ENCODE results near the gene COL25A1.
"Not testable (repeated sequence)": the region's sequence is repeated elsewhere in the genome, so short reads cannot be mapped to it uniquely, and the experiment has no call there.

The COL25A1 gene

GRCh38 chr4:109040441-109040840, 262.0 kb downstream of the COL25A1 start:
- peaks cover 8% of the 10 kb centered on the region for H3K27me3 Mint-ChIP-seq (ENCODE audit: low read depth)
- H3K4me1 Mint-ChIP-seq (ENCODE audit: low read depth), result no peaks in the 10 kb centered on the region
- H3K4me3 Mint-ChIP-seq, result no peak overlapping the region
- H3K9me3 Mint-ChIP-seq, result peaks cover 5% of the 10 kb centered on the region
- H3K36me3 Mint-ChIP-seq (ENCODE audit: low read depth), result no peaks in the 10 kb centered on the region
- no peak overlapping the region for H3K27ac Mint-ChIP-seq

- Mint-ChIP-seq H3K9me3 (peaks cover 1% of the 10 kb centered on the region), H3K4me1 (ENCODE audit: low read depth) (no peaks in the 10 kb centered on the region), H3K27me3 (ENCODE audit: low read depth) (peaks cover 5% of the 10 kb centered on the region), H3K27ac (no peak overlapping the region), H3K36me3 (ENCODE audit: low read depth) (no peaks in the 10 kb centered on the region), H3K4me3 (no peak overlapping the region)
Measured at GRCh38 chr4:109037026-109037425, 265.4 kb downstream of the COL25A1 start.

GRCh38 chr4:109033993-109034392, 268.5 kb downstream of the COL25A1 start:
- H3K4me1 Mint-ChIP-seq (ENCODE audit: low read depth), result no peaks in the 10 kb centered on the region
- peaks cover 4% of the 10 kb centered on the region for H3K27me3 Mint-ChIP-seq (ENCODE audit: low read depth)
- no peaks in the 10 kb centered on the region for H3K9me3 Mint-ChIP-seq
- no peaks in the 10 kb centered on the region for H3K36me3 Mint-ChIP-seq (ENCODE audit: low read depth)
- no peak overlapping the region for H3K27ac Mint-ChIP-seq
- H3K4me3 Mint-ChIP-seq, result no peak overlapping the region

DNA sequence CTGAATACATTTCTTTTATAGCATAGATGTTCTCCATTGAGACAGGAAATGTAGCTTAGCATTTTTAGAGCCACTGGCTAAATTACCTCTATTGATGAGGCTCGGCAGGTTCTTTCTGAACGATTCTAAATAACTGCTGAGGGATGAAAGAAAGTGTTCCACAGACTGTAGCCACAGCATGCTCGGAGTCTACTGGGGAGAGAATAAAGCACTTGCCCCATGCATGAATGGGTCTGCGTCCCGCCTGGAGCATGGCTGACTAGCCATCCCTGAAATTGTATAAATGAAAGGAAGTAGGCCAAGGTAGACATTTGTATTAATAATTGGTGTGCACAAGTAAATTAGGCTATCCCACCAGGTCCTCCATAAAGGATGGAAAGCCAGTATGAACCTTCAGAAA, 269.8 kb downstream of the COL25A1 start:
- peaks cover 4% of the 10 kb centered on the region for H3K27me3 Mint-ChIP-seq (ENCODE audit: low read depth)
- H3K4me1 Mint-ChIP-seq (ENCODE audit: low read depth), result no peaks in the 10 kb centered on the region
- H3K27ac Mint-ChIP-seq, result no peak overlapping the region
- no peaks in the 10 kb centered on the region for H3K9me3 Mint-ChIP-seq
- no peaks in the 10 kb centered on the region for H3K36me3 Mint-ChIP-seq (ENCODE audit: low read depth)
- H3K4me3 Mint-ChIP-seq, result no peak overlapping the region

DNA sequence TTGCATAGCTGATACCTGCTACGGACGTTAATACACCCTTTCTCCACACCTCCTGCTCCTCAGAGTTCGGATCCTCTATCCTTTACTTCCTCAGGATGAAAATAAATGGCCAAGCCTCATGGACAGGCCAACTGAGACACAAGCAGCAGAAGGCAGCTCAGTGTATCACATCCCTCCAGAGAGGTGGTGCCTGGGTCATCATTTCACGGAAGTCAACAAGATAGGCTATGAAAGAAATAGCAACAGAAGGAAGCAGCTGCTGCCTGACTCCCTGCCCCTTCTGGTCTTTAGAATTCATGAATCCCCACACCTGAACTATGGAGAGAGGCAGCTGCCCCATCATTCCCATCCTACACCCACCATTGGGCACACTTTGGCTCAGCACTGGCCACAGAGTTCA, 272.5 kb downstream of the COL25A1 start:
- no peaks in the 10 kb centered on the region for H3K27me3 Mint-ChIP-seq (ENCODE audit: low read depth)
- no peaks in the 10 kb centered on the region for H3K9me3 Mint-ChIP-seq
- no peak overlapping the region for H3K4me3 Mint-ChIP-seq
- H3K27ac Mint-ChIP-seq, result no peak overlapping the region
- no peaks in the 10 kb centered on the region for H3K4me1 Mint-ChIP-seq (ENCODE audit: low read depth)
- no peaks in the 10 kb centered on the region for H3K36me3 Mint-ChIP-seq (ENCODE audit: low read depth)

DNA sequence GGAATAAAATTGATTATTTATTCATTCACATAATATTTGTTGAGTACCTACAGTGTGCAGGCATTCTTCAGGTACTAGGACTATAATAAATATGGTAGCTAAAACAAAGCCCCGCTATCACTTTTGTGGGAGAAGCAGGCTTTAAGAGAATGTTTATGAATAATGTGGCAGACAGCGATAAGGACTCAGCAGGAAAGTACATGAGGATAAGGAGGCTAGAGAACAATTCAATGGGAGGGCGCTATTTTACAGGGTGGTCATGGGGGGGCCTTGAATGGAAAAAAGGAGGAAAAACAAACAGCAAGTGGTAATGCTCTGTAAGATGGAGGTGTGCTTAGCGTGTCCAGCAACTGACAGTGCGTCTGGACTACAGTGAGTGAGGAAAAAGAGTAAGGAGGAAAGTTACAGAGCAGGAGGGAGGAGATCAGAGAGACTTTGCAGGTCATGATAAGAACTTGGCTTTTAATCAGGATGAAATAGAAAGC, 275.4 kb downstream of the COL25A1 start:
- H3K9me3 Mint-ChIP-seq, result peaks cover 5% of the 10 kb centered on the region
- H3K4me1 Mint-ChIP-seq (ENCODE audit: low read depth), result no peaks in the 10 kb centered on the region
- no peak overlapping the region for H3K27ac Mint-ChIP-seq
- H3K27me3 Mint-ChIP-seq (ENCODE audit: low read depth), result no peaks in the 10 kb centered on the region
- no peaks in the 10 kb centered on the region for H3K36me3 Mint-ChIP-seq (ENCODE audit: low read depth)
- H3K4me3 Mint-ChIP-seq, result no peak overlapping the region

DNA sequence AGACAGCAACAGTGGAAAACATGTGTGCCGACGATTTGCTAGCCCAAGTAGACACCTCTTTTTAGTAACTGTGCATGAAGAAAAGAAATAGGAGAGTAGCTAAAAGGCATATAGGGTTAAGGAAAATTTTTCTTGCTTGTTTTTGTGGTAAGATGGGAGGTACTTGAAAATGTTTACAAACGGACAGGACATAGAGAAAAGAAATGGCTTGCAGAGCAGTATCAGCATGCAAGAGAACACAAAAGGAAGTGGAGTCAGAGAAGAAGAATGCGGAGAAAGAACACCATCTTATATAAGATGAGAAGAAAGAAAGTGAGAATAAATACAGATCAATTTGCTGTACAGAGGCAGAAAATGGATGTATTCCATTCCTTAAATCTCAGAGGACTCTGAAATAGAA, 275.9 kb downstream of the COL25A1 start:
- no peaks in the 10 kb centered on the region for H3K4me1 Mint-ChIP-seq (ENCODE audit: low read depth)
- no peaks in the 10 kb centered on the region for H3K36me3 Mint-ChIP-seq (ENCODE audit: low read depth)
- no peaks in the 10 kb centered on the region for H3K27me3 Mint-ChIP-seq (ENCODE audit: low read depth)
- no peak overlapping the region for H3K4me3 Mint-ChIP-seq
- H3K27ac Mint-ChIP-seq, result no peak overlapping the region
- peaks cover 7% of the 10 kb centered on the region for H3K9me3 Mint-ChIP-seq

- H3K36me3 Mint-ChIP-seq (ENCODE audit: low read depth), result no peaks in the 10 kb centered on the region
- no peak overlapping the region for H3K4me3 Mint-ChIP-seq
- H3K27me3 Mint-ChIP-seq (ENCODE audit: low read depth), result no peaks in the 10 kb centered on the region
- no peaks in the 10 kb centered on the region for H3K4me1 Mint-ChIP-seq (ENCODE audit: low read depth)
- no peak overlapping the region for H3K27ac Mint-ChIP-seq
- H3K9me3 Mint-ChIP-seq, result peaks cover 14% of the 10 kb centered on the region
Measured at GRCh38 chr4:109025471-109026076, 276.9 kb downstream of the COL25A1 start.

DNA sequence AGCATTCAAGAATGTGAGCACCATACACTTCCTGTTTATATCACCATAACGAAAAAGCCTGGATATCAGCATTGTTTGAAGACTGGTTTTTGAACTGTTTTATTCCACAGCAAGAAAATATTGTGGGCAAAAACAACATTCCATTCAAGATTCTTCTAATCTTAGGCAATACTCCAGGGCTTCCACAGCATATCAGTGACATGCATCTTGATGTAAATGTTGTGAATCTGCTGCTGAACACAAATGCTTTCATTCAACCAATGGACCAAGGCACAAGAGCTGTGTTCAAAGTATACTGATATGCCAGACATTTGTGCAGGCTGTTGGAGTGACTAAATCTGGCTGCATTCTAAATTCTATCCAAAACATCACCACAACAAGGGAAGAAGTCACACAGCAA, 279.5 kb downstream of the COL25A1 start:
- H3K27me3 Mint-ChIP-seq (ENCODE audit: low read depth), result peaks cover 3% of the 10 kb centered on the region
- H3K36me3 Mint-ChIP-seq (ENCODE audit: low read depth), result no peaks in the 10 kb centered on the region
- H3K4me3 Mint-ChIP-seq, result no peak overlapping the region
- peaks cover 14% of the 10 kb centered on the region for H3K9me3 Mint-ChIP-seq
- H3K4me1 Mint-ChIP-seq (ENCODE audit: low read depth), result no peaks in the 10 kb centered on the region
- no peak overlapping the region for H3K27ac Mint-ChIP-seq

- H3K36me3 Mint-ChIP-seq (ENCODE audit: low read depth); H3K4me3 Mint-ChIP-seq; H3K27me3 Mint-ChIP-seq (ENCODE audit: low read depth); H3K27ac Mint-ChIP-seq; H3K4me1 Mint-ChIP-seq (ENCODE audit: low read depth): not testable (repeated sequence)
- peaks cover 14% of the 10 kb centered on the region for H3K9me3 Mint-ChIP-seq
Measured at GRCh38 chr4:109021630-109022029, 280.8 kb downstream of the COL25A1 start.

GRCh38 chr4:109020861-109021260, 281.6 kb downstream of the COL25A1 start:
- peaks cover 14% of the 10 kb centered on the region for H3K9me3 Mint-ChIP-seq
- H3K36me3 Mint-ChIP-seq (ENCODE audit: low read depth), result no peaks in the 10 kb centered on the region
- no peak overlapping the region for H3K27ac Mint-ChIP-seq
- H3K4me3 Mint-ChIP-seq, result no peak overlapping the region
- peaks cover 3% of the 10 kb centered on the region for H3K27me3 Mint-ChIP-seq (ENCODE audit: low read depth)
- H3K4me1 Mint-ChIP-seq (ENCODE audit: low read depth), result no peaks in the 10 kb centered on the region

DNA sequence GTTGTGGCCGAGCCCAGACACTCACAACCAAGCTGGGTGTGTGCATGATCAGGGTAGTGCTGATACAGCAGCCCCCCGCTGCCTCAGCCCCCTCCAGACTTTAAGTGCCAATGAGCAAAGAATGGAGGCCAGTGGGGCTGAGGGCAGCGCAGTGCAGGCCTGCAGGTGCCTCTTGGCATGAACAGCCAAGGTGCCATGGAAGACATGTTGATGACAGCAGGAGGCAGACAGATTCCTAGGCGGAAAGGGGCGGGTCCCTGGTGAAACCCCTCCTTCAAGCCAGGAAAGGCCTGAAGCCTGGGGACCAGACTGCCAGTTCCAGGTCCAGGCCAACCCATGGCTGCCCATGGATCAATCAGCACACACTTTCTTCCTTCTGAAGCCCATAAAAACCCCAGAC, 286.3 kb downstream of the COL25A1 start:
- no peaks in the 10 kb centered on the region for H3K4me1 Mint-ChIP-seq (ENCODE audit: low read depth)
- H3K9me3 Mint-ChIP-seq, result peaks cover 4% of the 10 kb centered on the region
- H3K4me3 Mint-ChIP-seq, result no peak overlapping the region
- H3K36me3 Mint-ChIP-seq (ENCODE audit: low read depth), result no peaks in the 10 kb centered on the region
- H3K27ac Mint-ChIP-seq, result no peak overlapping the region
- peaks cover 3% of the 10 kb centered on the region for H3K27me3 Mint-ChIP-seq (ENCODE audit: low read depth)

DNA sequence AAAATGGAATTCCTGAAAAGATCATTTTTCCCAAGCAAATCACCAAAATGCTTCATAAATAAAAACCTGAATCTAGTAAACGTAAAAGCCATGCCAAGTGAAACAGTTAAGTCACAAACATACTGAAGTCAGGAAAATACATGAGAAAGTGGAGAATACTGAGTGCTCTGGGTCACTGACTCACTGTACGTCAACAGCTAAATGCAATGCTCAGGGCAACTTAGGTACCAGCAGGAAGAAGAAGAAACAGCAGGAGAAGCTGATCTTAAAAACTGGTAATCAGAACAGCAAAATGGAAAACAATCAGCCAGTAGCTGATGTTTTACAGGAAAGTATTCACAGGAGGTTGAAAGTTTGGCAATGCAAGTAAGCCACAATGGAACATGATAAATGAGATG, 287.0 kb downstream of the COL25A1 start:
- Mint-ChIP-seq H3K4me1 (ENCODE audit: low read depth) (no peaks in the 10 kb centered on the region), H3K36me3 (ENCODE audit: low read depth) (no peaks in the 10 kb centered on the region), H3K9me3 (no peaks in the 10 kb centered on the region), H3K27ac (no peak overlapping the region), H3K27me3 (ENCODE audit: low read depth) (peaks cover 3% of the 10 kb centered on the region), H3K4me3 (no peak overlapping the region)

DNA sequence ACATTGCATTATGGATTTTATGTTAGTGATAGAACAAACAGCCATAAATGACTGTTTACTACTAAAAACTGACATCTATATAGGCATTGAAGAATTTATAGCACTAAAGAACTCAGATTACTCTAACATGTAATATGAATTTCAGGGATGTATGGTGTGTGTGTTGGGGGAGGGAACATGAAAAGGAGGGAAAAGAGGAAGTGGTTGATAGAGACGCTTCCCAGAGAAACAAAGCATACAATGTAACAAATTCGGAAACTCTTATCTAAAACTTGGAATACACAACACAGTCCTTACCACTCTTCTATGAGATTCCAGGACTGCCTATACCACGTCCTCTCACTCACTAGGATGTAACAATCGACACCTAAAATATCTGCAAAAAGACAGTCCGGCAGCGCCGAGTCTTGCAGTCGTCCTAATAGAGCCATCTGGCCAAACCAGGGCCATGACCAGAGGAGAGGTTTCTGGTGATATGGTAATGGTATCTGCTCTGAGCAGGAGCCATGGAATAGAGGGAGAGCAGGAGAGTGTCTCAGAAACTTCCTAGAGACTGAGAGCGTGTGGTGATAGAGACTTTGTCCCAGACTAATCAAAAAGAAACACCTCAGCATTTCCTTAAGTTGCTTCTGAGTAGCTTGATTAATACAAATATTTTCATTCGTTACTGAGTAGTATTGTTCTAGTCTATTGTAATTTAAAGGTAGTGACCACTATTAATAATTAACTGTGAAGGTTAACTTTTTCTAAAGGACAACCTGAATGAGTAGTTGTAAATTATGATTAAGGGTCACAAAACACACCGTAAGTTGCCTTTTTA, 287.7 kb downstream of the COL25A1 start:
- no peaks in the 10 kb centered on the region for H3K9me3 Mint-ChIP-seq
- no peaks in the 10 kb centered on the region for H3K4me1 Mint-ChIP-seq (ENCODE audit: low read depth)
- H3K27ac Mint-ChIP-seq, result no peak overlapping the region
- H3K27me3 Mint-ChIP-seq (ENCODE audit: low read depth), result peaks cover 3% of the 10 kb centered on the region
- H3K36me3 Mint-ChIP-seq (ENCODE audit: low read depth), result no peaks in the 10 kb centered on the region
- H3K4me3 Mint-ChIP-seq, result no peak overlapping the region

DNA sequence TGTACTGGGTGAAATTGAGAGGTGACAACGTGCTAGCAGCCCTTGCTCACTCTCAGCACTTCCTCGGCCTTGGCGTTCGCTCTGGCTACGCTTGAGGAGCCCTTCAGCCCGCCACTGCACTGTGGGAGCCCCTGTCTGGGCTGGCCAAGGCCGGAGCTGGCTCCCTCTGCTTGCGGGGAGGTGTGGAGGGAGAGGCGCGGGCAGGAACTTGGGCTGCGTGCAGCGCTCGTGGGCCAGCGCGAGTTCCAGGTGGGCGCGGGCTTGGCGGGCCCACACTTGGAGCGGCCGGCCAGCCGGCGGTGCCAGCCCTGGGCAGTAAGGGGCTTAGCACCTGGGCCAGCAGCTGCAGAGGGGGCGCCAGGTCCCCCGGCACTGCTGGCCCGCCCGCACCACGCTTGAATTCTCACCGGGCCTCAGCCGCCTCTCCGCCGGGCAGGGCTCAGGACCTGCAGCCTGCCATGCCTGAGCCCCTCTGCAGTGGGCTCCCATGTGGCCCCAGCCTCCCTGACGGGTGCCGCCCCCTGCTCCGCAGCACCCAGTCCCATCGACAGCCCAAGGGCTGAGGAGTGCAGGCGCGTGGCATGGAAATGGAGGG, 290.1 kb downstream of the COL25A1 start:
- Mint-ChIP-seq H3K4me1 (ENCODE audit: low read depth) (no peaks in the 10 kb centered on the region), H3K27me3 (ENCODE audit: low read depth) (no peaks in the 10 kb centered on the region), H3K9me3 (no peaks in the 10 kb centered on the region), H3K4me3 (no peak overlapping the region), H3K27ac (no peak overlapping the region), H3K36me3 (ENCODE audit: low read depth) (no peaks in the 10 kb centered on the region)
